ENCODE data around the gene SMAD6.

- TF ChIP-seq EZH2 (IDR thresholded peaks at IDR 0.05) = no peak
- TF ChIP-seq EZH2phosphoT487 (IDR thresholded peaks at IDR 0.05; ENCODE audit: borderline replicate concordance) = no peak
- no peak for TF ChIP-seq CBX3 (IDR thresholded peaks at IDR 0.05; ENCODE audit: low read depth)
- TF ChIP-seq, protein P1, sequence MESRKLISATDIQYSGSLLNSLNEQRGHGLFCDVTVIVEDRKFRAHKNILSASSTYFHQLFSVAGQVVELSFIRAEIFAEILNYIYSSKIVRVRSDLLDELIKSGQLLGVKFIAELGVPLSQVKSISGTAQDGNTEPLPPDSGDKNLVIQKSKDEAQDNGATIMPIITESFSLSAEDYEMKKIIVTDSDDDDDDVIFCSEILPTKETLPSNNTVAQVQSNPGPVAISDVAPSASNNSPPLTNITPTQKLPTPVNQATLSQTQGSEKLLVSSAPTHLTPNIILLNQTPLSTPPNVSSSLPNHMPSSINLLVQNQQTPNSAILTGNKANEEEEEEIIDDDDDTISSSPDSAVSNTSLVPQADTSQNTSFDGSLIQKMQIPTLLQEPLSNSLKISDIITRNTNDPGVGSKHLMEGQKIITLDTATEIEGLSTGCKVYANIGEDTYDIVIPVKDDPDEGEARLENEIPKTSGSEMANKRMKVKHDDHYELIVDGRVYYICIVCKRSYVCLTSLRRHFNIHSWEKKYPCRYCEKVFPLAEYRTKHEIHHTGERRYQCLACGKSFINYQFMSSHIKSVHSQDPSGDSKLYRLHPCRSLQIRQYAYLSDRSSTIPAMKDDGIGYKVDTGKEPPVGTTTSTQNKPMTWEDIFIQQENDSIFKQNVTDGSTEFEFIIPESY (IDR thresholded peaks at IDR 0.05; ENCODE audit: extremely low read depth, insufficient replicate concordance, low read length) = no peak
- no peak for TF ChIP-seq POLR2AphosphoS5 (IDR thresholded peaks at IDR 0.05; ENCODE audit: low read depth, low read length)
- TF ChIP-seq, protein P2, sequence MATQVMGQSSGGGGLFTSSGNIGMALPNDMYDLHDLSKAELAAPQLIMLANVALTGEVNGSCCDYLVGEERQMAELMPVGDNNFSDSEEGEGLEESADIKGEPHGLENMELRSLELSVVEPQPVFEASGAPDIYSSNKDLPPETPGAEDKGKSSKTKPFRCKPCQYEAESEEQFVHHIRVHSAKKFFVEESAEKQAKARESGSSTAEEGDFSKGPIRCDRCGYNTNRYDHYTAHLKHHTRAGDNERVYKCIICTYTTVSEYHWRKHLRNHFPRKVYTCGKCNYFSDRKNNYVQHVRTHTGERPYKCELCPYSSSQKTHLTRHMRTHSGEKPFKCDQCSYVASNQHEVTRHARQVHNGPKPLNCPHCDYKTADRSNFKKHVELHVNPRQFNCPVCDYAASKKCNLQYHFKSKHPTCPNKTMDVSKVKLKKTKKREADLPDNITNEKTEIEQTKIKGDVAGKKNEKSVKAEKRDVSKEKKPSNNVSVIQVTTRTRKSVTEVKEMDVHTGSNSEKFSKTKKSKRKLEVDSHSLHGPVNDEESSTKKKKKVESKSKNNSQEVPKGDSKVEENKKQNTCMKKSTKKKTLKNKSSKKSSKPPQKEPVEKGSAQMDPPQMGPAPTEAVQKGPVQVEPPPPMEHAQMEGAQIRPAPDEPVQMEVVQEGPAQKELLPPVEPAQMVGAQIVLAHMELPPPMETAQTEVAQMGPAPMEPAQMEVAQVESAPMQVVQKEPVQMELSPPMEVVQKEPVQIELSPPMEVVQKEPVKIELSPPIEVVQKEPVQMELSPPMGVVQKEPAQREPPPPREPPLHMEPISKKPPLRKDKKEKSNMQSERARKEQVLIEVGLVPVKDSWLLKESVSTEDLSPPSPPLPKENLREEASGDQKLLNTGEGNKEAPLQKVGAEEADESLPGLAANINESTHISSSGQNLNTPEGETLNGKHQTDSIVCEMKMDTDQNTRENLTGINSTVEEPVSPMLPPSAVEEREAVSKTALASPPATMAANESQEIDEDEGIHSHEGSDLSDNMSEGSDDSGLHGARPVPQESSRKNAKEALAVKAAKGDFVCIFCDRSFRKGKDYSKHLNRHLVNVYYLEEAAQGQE (IDR thresholded peaks at IDR 0.05; ENCODE audit: low read depth) = no peak
Measured at GRCh38 chr15:66775127-66776105, 73.4 kb downstream of the SMAD6 start.

All from HCT116 (cell line).